Left forelimb (tissue), 1 donor: ENCODE results near the gene GCH1.
"Not testable (repeated sequence)": the region's sequence is repeated elsewhere in the genome, so short reads cannot be mapped to it uniquely, and the experiment has no call there.

Experiments
- DNase-seq: peaks from one replicate; pipeline ENCODE4 v3.0.0-alpha.2; 2018; ENCODE audit warnings: low spot score

Gene GCH1

GRCh38 chr14:54902521-54903420 lies at the start of gene GCH1:
TSS of gene GCH1 (minus strand) at chr14:54902826. CDS start at chr14:54902663, 163 bp downstream.
- peak; percentile 82 for DNase-seq

GRCh38 chr14:54947230-54947629 lies 44.6 kb upstream of the GCH1 start:
- no peak for DNase-seq

- no peak for DNase-seq
Observed at GRCh38 chr14:54946500-54946899, 43.9 kb upstream of the GCH1 start.

- no peak for DNase-seq
Observed at GRCh38 chr14:54944737-54945391, 42.2 kb upstream of the GCH1 start.

- no peak for DNase-seq
Observed at GRCh38 chr14:54942913-54943312, 40.3 kb upstream of the GCH1 start.

GRCh38 chr14:54936816-54937215 lies 34.2 kb upstream of the GCH1 start:
- DNase-seq = no peak

GRCh38 chr14:54935958-54936357 lies 33.3 kb upstream of the GCH1 start:
- no peak for DNase-seq

- DNase-seq = no peak
Observed at GRCh38 chr14:54935100-54935499, 32.5 kb upstream of the GCH1 start.

- DNase-seq = no peak
Observed at GRCh38 chr14:54933006-54933405, 30.4 kb upstream of the GCH1 start.

GRCh38 chr14:54931598-54932340 lies 29.1 kb upstream of the GCH1 start:
- DNase-seq = no peak

- no peak for DNase-seq
Observed at GRCh38 chr14:54931101-54931500, 28.5 kb upstream of the GCH1 start.

GRCh38 chr14:54929556-54929955 lies 26.9 kb upstream of the GCH1 start:
- no peak for DNase-seq

GRCh38 chr14:54928216-54928615 lies 25.6 kb upstream of the GCH1 start:
- no peak for DNase-seq

GRCh38 chr14:54927551-54927950 lies 24.9 kb upstream of the GCH1 start:
- no peak for DNase-seq

- not testable (repeated sequence) for DNase-seq
Observed at GRCh38 chr14:54926570-54926969, 23.9 kb upstream of the GCH1 start.

- no peak for DNase-seq
Observed at GRCh38 chr14:54922598-54922997, 20.0 kb upstream of the GCH1 start.

- DNase-seq = no peak
Observed at GRCh38 chr14:54920052-54920451, 17.4 kb upstream of the GCH1 start.

GRCh38 chr14:54919330-54919729 lies 16.7 kb upstream of the GCH1 start:
- DNase-seq = no peak

- DNase-seq = no peak
Observed at GRCh38 chr14:54918427-54918826, 15.8 kb upstream of the GCH1 start.

GRCh38 chr14:54916101-54916500 lies 13.5 kb upstream of the GCH1 start:
- DNase-seq = no peak

GRCh38 chr14:54909817-54910558 lies 7.4 kb upstream of the GCH1 start:
- DNase-seq = no peak

GRCh38 chr14:54908973-54909372 lies 6.3 kb upstream of the GCH1 start:
- DNase-seq = not testable (repeated sequence)
